HG03064 (cell line): ENCODE measurements around the gene SIL1.
"Not testable (repeated sequence)": the region's sequence is repeated elsewhere in the genome, so short reads cannot be mapped to it uniquely, and the experiment has no call there.

Source experiments
- ATAC-seq: cut with Tn5 transposase; IDR thresholded peaks from one replicate; pipeline ENCODE4 v1.9.1; 2021; ENCODE audit warnings: low read depth; ENCODE audit not compliant: unreplicated experiment

Gene SIL1

GRCh38 chr5:139178589-139178917 is 19.6 kb downstream of the SIL1 start:
- no peak for ATAC-seq

DNA sequence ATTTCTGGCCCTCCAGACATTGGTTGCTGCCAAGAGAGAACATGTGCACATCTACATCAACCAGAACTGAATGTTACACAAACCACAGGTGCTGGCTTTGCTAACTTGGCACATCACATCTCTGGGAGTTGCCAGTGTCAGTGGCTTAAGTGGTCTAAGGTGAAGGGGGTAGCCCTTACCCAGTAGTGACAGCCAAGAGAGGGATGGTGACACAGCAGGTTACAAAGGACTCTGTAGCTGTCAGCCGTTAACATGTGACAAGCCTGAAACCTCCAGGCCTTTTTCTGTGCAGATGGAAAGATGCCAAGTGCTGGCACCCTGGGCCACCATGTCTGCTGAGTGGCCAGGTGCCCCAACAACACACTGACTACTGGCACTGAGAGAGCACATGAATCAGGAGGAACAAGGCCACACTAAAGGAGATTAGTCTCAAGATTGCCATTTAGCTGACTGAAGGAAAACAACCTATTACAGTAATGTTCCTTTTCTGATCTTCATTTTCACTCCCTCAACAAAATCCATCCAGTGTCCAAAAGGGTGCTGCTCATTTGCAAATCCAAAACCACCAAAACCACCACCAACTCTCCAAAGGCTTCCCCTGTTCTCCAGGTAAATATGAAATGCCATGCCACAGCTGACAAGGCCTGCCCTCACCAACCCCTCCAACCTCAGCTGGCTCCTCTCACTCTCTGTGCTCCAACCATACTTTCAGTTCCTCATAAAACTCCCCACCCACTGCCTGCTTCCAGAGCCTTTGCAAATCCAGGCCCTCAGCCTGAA is 20.2 kb downstream of the SIL1 start:
- ATAC-seq, result no peak

- not testable (repeated sequence) for ATAC-seq
These were observed 20.9 kb downstream of the SIL1 start for GRCh38 chr5:139177281-139177680.

GRCh38 chr5:139174382-139174781 is 23.8 kb downstream of the SIL1 start:
- ATAC-seq, result not testable (repeated sequence)

- ATAC-seq, result no peak
These were observed 26.3 kb downstream of the SIL1 start for GRCh38 chr5:139171779-139172404.

DNA sequence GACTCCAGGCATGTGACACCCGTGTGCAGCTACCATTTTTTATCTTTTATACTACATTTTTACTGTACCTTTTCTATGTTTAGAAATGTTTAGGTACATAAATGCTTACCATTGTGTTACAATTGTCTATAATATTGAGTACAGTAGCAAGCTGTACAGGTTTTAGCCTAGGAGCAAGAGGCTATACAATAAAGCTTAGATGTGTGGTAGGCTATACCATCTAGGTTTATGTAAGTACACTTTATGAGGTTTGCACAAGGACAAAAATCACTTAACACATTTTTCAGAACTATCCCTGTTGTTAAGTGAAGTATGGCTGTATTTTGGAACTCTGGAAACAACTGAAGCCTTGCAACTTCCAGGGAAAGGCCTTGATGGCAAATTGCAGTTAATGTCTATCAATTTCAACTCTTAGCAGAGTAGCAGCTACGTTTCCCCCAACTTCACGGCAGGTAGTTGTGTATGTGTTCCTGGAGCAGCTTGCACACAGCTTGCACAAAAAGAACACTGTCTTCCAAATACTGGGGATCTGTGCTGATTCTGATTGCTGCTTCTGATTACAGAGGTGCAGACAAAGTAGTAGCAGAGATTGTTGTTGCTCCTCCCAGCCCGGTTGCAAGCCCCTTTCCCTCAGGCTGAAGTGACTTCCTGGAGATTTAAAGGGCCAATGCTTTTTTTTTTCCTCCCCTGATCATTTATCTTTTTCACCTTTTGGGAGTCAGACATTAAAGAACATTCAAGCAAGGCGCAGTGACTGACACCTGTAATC is 30.0 kb downstream of the SIL1 start:
- ATAC-seq, result no peak

DNA sequence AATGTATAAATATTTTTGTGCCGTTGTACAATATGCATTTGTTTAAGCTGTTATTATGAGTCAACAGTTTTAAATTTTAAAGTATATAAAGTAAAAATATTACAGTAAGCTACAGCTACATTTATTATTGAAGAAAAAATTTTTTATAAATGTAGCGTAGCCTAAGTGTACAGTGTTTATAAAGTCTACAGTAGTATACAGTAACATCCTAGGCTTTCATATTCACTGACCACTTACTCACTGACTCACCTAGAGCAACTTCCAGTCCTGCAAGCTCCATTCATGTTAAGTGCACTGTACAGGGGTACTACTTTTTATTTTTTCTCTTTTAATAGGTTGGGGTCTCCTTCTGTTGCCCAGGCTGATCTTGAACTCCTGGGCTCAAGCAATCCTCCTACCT is 30.6 kb downstream of the SIL1 start:
- ATAC-seq, result no peak

DNA sequence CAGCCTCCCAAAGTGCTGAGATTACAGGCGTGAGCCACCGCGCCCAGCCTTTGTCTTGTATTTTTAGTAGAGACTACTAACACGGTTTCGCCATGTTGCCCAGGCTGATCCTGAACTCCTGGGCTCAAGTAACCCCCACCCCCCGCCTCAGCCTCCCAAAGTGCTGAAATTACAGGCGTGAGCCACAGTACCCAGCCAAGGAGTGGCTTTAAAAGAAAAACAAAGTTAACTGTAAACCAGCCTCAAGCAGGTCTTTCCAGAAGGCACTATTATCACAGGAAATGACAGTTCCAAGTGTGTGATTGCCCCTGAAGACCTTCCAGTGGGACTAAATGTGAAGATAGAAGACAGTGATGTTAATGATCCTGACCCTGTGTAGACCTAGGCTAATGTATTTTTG is 31.1 kb downstream of the SIL1 start:
- ATAC-seq, result no peak

- not testable (repeated sequence) for ATAC-seq
These were observed 33.3 kb downstream of the SIL1 start for GRCh38 chr5:139164897-139165296.

GRCh38 chr5:139164020-139164419 is 34.1 kb downstream of the SIL1 start:
- no peak for ATAC-seq

DNA sequence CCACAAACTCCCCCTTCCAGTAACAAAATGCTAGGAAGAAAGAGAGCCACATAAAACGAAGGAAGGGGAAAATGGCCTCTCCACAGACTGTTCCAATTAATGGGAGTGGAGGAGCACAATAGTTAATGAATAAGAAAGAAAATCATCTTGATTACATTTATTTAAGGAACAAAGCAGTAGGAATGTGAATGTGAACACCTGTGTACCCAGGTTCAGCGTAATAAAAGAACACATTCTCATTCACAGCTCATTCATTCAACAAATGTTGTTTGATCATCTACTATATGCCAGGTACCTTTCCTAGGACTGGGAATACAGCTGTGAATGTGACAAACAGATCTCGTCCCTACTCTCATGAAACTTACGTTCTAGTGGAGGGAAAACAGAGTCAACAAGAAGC is 35.7 kb downstream of the SIL1 start:
- no peak for ATAC-seq

GRCh38 chr5:139158791-139159190 is 39.4 kb downstream of the SIL1 start:
- ATAC-seq, result no peak

DNA sequence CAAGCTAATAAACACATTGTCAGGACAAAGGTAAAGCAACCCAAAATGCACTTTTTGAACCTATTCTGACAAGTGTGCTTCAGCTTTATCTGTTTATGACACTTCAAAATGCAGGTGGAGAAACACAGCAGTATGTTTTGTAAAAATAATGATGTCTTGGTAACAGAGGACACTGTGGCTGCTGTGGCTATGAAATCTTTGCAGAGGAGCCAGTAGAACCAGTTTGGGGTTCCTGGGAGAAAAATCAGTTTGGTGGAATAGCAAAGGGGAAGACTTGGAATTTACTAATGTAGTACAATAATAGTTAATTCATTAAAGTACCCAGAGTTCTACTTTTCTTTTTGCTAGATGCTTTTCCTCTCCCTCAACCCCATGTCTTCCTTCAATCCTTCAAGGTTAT is 40.6 kb downstream of the SIL1 start:
- ATAC-seq, result no peak

DNA sequence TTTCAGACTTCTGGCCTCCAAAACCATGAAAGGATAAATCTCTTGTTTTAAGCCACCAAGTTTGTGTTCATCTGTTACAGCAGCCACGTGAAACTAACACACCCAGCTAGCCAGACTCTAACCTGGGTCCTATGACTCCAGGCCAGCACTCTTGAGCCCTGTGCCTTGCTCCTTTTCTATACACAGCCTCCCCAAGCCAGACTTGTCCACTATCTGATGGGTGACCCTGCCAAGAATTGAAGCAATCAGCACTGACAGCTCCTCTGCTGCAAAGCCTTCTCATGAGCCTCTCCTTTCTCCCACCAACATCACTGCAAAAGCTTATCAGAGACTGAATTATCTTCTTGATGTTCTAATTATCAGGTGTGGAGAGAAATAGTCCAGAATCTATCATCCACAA is 41.4 kb downstream of the SIL1 start:
- ATAC-seq, result no peak

- no peak for ATAC-seq
These were observed 42.8 kb downstream of the SIL1 start for GRCh38 chr5:139155333-139155732.

DNA sequence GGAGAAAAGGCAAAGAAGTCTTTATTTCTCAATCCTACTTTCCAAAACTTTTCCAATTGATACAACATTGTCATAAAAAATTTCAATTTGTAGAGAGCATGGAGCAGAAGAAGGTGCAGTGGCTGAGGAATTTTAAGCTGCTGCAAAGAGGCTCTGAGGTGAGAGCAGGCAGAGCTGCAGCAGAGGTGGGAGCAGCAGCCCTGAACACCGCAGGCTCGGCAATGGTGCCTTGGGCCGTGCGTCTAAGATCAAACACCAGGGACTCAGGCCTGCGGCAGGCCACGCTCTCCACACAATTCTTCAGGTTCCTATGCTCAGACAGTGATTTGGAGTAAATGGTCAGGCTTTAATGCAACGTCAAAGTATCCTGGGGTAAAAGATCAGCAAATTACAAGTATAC is 46.3 kb downstream of the SIL1 start:
- no peak for ATAC-seq

GRCh38 chr5:139150367-139150999 is 47.7 kb downstream of the SIL1 start:
- no peak for ATAC-seq

DNA sequence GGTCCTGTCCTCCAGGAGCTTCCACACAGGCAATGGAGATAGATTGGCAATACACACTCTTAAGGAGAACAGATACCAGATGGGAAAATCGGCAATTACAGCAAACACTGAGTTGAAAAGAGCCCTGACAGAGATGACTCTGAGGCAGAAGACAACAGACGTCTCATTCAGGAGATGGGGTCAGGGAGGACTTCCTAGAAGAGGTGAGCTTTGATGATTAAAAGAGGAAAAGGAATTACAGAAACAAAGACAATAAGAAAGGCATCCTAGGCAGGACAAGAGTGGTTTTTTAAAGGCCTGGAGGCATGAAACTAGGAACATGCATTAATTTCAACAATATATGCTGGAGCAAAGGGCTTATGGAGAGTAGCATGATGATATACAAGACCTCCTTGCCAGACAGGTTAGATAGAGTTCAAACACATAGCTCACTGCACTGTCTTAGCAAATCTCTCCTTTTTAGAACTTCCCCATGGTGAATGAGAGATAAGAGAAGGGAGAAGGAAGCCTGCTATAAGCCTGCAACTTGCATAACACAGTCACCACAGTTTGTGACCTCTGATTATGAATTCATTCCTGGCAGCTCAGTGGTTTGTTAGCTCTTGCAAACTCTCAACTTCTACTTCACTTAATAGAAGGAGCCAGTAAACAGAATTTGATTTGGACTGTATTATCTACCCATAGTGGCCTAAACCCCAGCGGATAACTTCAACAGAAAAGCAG is 48.5 kb downstream of the SIL1 start:
- no peak for ATAC-seq

DNA sequence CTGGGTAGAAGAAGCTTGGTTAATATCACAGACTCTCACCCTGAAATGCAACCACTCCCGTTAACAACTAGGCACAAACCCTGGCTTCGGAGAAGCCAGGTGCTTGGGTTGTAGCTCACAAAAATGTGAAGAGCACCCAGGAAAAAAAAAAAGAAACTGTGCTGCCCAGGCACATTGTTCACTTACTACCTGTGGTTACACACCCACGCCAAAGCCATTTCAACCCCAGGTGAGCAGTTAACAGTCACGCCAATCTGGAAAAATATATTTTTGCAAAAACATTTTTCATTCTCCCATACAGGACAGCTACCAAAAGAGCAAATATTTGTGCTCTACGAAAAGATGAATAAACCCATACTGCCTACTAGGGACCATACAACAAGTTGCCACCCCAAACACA is 49.2 kb downstream of the SIL1 start:
- ATAC-seq, result no peak

DNA sequence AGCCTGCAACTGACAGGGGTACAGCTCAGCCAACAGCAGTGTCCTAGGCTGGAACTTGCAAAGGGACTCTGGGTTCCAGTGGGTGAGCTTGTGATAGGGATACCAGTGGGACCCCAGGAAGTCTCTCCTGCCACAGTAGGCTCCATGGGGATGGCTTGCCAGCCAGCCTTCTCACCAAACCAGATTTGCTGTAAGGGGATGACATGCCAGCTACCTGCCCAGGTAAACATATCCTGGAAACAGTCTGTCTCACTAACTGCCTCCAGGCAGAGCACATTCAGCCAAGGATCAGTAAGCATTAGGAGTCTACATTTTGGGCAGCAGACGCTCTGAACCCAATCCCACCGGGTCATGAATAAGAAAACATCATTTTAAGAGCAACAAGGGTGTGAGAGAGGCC is 49.9 kb downstream of the SIL1 start:
- ATAC-seq, result no peak
